ENCODE measurements around the gene LNX2.

LNX2 gene

DNA sequence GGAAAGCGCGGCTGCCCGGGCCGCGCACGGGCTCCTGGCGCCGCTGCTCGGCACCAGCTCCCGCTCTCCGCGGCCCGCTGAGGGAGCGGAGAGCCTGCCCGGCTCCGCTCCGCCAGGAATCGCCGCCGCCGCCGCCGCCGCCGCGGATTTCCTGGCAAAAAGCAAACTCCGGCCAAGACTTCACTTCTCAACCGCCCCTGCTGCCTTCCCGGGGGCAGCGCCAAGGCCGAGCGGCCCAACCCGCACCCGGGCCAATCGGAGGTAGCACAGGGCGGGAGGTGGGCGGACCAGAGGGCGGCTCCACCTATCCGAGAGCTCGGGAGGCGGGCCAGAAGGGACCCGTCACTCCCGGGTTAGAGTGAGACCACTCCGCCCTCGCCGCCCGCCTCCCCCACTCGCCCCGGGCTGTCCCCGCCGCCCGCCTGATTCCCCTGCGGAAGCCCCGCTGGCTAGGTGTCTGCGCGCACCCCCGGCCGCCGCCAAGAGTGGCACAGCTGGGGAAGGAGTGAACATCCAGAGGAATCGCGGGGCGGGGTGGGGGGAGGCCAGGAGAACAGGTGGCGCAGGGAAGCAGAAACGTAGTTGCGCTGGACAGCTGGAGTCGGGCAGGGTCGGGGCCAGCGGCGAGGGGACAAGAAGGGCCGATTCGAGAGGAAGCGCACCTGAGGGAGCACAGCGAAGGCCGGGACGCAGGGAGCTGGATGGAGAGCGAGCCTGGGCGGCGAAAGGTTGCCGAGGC is at the start of gene LNX2:
TSS of gene LNX2 (minus strand) at position 153 of the 739 bp plus-strand sequence. CDS start 38,826 bp downstream, outside the sequence.
- peak; percentile 83 to 92 for DNase-seq

DNA sequence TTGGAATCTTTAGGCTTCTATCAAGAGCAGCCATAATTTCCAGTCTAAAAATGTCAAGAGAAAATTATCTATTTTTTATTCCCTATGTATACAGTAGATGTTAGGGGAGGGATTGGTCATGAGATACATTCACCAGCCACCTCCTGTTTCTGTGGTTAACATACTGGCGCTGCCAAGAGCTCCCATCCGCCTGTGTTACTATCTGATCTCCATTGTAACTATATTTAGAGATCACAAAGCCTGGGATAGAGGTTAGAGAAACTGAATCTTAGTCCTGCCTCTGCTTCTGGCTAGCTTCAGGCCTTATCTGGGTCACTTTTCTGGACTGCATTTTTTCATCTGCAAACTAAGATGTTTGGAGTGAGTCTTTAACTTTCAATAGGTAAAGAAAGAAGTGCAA is 47.6 kb upstream of the LNX2 start:
- DNase-seq, result no peak

DNA sequence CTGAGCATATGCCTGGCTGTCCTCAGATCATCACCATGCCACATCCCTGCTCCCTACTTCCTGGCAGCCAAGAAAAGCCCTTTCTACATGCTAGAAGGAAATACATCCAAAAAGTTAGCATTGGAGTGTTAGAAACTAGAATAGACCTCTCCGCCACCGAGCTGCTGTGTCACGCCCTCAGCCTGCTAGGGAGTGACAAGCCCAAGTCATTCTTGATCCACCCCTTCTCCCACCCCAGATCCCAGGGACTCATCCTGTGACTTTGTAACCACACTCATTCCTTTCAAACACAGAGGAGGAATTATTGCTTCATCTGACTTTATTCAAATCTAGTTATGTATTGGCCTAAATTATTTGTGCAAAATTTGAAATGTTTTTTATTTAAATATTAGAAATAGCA is 46.6 kb upstream of the LNX2 start:
- no peak for DNase-seq

DNA sequence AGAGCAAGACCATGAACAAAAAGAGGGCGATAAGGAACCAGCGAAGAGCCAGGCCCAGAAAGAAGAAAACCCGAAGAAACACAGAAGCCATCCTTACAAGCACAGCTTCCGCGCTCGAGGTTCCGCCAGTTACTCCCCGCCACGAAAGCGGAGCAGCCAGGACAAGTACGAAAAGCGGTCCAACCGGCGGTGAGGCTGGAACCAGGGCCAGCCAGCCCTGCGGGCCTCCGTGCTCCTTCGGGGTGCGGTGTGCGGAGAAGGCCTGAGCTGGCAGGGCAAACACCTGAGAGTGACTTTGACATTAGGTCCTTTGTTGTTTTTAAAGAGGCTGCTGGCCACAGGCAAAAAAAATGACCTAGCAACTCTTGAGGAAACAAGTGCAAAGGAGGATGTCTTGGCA is 45.4 kb upstream of the LNX2 start:
- no peak for DNase-seq

DNA sequence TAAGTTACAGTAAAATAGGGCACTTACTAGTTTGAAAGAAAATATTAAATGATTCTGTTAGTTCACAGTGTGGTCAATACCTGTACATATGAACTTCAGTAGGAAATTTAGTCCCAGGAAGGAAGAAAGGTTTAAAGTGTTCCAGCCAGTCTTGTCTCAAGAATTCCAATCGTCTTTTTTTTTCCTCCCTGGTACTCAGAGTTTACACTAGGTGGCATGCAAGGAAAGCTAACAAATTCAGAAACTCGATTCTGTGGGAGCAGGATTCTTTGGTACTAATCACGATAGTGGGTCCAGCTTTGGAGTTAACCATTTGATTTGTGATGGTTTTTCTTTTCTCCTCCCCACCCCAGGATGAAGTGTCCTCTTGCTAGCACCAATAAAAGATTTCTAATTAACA is 45.0 kb upstream of the LNX2 start:
- DNase-seq, result peak in 1 of 2 experiments; percentile 3

DNA sequence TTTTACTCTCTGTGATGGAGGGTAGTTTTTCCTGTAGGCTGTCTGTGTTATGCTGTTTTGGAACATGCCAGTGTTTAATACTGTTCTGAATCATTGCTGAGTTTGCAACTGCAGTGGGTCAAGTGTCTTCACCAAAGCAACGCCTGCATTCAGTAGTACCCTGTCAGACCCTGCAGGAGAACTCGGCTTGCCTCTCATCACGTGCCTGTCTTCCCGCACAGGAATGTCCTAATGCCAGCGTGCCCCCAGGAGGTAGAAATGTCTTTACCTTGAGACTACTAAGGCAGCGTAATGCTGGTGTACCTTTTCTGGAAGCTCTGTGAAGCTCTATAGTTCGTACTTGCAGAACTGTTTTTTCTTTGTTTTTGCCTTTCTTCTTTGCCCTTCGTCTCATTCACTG is 43.6 kb upstream of the LNX2 start:
- no peak for DNase-seq

DNA sequence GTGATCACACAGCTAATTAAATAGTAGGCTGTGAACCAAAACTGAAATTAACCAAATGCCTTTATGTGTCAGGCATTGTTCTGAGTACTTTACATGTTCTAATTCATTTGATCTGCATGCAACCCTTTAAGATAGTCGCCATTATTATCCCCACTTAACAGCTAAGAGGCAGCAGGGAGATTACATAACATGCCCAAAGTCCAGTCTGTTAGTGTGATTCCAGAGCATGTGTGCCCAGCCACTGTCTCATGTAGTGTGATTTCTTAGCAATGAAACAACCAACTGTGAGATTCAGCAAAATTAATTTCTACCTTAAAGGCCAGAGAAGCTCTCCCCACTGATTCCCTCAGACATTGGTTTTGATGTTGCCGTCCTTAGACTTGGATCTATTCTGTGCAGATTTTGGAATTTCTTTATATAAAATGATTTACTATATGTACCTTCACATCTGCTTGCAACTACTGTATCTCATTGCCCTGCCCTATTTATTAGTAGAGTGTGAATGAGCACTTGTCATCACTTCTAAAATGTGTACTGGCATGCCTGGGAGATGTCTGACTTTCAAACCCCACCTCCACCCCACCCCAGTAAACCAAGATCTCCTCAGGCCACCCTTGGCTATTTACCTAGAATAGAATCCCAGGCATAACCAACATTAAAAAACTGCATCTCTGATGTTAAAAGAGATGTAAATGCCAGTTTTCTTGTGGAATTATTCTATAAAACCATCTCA is 42.6 kb upstream of the LNX2 start:
- DNase-seq, result no peak

DNA sequence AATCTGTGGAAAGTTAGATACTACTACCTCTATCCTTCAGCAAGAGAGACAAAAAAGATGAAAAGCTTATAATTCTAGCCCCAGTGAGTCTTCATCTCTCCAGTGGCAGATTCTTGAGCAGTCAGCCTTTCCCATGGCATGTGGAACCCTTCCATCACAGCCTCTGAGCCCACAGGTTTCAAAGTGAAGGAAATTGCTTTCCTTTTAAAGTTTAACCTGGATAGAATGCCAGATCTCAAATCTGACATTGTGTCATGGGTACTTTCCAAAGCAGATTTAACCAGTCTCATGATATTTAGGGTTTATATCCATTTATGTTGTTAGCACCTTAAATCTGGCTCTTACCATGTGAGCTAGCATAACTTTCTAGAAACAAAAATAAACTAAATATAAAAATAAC is 40.7 kb upstream of the LNX2 start:
- no peak for DNase-seq

DNA sequence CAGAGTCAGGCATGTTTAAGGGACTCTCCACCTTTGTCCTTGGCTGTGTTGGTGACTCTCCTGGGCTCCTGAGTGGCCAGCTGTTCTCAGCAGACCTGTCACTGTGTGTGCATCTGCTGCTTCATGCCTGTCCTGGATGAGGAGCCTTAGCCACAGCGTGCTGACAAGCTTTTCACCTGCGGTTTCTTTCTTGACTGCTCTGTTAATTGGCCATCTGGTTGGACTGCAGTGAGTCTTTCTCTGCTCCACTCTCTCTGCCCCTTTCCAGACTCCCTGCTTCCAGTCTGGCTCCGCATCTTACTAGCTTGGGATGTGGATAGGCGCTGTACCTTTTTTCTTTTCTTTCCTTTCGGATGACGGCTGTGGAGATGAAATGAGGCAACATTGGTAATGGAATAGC is 40.2 kb upstream of the LNX2 start:
- DNase-seq, result no peak

DNA sequence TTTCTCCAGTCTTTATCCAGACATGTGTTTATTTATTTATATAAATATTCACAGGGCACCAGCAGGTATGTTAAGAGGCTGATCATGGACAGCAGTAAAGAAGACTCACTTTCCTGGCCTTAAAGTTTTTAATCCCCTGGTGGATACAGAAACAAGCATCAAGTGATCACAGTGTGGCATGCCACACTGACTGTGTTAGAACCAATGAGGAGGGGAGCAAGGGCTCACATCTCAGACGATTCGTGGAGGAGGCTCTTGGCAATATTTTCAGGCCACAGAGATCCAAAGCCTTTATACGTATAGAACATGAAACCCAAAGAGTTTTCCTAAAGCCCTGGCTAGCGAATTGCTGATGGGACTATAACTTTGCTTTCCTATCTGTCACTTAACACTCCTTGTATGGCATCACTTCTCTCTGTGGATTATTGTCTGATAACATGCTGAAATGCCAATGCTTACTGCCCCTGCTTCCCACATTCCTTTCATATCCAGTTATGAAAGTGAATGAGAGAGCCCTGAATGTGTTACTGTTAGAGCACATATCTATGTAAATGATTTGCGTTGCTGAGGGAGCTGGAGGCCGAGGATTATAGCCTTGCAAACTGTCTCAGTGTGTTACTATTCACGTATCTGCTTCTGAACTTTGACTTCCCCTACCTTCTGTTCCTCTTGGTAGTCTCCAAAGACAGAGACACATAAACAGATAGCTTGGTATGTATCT is 39.0 kb upstream of the LNX2 start:
- no peak for DNase-seq

DNA sequence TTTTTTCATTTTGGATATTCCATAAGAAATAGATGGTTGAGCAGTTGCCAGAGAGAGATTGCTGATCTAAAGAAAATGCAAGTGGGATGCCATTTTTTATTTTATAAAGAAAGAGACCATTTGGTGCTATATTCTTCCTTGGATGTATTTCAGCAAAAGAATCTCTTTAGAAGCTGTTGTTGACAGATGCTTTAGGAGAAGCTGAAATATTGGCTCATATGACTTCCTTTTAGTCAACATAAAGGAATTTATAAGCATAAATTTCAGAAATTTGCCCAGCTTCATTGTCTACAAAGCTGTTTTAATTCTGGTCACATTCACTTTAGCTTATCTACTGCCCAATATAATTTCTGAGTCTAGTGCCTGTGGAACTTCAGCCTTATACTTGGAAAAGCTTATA is 38.2 kb upstream of the LNX2 start:
- peak in 1 of 2 experiments; percentile 11 for DNase-seq

DNA sequence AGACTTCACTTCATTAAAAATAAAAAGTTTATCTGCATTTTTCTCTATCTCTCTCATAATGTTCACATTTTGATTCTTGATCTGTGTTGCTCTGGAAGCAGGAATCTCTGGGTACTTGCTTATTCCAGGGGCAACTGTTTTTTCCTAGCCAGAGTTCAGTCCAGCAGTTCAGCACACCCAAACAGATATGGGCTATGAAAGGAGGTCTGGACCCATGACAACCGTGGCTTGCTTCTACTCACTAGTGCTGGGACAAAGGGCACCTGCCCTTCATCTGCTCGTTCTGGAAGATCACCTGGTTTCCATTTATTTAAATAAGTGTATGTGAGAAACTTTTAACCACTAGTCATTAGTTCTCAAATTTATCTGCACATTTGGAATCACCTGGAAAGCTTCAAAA is 37.4 kb upstream of the LNX2 start:
- DNase-seq, result no peak

DNA sequence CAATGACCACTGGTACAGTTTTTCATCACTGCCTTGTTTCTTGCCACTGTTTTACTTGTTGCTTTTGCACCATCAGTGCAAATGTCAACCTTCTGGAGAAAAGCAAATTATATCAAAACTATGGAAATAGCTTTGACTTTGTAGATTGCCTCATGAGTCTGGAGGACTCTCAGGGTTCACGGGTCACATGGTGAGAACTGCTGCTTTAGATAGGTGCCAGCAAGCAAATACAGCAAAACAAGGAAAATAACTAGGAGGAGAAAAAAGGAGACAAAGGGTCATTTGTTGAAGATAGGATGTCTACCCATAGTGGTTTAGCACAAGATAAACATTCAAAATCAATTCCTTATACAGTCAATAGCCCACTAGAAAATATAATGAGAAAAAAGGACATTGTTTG is 34.5 kb upstream of the LNX2 start:
- no peak for DNase-seq

DNA sequence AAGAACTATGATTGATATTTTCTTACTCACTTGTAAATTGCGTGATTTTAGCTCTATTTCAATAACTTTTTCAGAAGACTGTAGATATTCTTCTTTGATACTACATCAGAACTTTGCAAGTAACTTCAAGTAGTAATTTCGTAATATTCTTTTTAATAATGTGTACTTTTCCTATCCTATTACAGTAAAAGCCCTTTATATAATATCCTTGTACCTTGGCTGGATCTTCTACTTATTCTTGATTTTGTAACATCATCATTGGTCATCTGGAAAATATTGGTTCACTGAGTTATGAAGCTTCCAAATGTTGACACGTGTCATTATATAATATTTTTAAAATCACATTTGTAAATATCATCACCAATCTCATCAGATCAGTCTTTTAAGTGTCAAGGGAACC is 33.7 kb upstream of the LNX2 start:
- no peak for DNase-seq

DNA sequence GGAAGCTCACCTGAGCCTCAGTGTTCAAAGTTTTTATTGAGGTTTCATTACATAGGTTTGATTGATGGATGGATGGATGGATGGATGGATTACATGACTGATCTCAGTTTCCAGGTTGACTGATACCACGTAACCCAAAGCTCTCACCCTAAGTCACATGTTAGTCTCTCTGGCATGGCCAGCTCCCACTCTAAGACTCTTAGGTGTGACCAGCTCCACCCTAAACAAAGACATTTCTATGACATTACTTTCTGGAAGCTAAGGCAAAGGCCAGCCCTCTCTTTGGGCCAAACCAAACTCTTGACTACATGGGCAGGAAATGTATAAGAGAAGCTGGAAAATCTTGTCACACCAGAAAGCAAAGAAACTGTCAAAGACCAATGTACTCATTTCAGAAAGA is 30.0 kb upstream of the LNX2 start:
- no peak for DNase-seq

DNA sequence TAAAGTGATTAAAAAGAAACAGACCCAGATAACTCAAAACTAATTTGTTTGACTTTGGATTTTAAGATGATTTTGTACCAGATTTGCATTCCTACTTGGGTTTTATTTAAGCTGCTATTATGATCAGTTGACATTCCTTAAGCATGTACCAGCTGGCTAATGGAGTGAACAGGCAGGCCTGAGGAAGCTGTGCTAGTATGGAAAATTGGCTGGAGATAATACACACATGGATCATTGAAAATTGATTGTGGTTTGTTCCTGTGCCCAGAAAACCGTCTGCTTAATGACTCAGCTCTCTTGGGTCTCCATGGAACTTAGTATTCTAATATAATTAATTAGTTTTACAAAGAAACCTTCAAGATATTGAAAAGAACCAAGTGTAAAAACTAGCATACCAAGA is 24.0 kb upstream of the LNX2 start:
- DNase-seq, result no peak

DNA sequence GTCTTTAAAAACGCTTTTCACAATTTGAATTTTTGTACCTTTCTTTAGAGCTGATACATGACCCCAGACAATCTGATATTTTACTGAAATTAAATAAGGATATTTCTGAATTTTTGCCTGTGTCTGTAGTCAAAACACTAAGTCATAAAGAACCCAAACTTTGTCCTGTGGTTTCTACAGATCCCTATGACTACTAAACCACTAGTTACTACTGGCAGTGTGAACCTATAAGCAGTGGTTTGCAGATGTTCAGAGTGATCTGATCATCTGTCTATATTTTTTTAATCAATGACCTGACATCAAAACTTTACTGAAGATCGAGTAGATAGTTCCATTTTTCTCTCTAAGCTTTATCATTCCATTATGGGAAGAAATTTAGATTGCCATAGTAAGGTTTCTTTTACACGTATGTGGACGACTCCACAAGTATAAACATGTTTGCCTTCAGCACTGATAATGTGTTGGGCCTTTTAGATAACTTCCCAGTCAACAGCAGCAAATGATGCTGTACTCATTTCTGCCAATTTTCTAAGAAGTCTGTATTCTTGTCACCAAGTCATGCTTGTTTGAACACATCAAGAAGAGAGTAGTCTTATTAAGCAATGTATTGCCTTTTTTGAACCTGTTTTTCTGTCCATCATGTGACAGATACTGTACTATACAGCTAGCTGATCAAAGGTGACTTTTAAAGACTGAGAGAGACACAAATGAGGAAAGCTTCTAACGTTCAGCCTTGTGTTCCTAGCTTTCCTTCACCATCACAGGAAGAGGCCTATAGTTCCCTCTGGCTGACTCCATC is 23.2 kb upstream of the LNX2 start:
- no peak for DNase-seq

DNA sequence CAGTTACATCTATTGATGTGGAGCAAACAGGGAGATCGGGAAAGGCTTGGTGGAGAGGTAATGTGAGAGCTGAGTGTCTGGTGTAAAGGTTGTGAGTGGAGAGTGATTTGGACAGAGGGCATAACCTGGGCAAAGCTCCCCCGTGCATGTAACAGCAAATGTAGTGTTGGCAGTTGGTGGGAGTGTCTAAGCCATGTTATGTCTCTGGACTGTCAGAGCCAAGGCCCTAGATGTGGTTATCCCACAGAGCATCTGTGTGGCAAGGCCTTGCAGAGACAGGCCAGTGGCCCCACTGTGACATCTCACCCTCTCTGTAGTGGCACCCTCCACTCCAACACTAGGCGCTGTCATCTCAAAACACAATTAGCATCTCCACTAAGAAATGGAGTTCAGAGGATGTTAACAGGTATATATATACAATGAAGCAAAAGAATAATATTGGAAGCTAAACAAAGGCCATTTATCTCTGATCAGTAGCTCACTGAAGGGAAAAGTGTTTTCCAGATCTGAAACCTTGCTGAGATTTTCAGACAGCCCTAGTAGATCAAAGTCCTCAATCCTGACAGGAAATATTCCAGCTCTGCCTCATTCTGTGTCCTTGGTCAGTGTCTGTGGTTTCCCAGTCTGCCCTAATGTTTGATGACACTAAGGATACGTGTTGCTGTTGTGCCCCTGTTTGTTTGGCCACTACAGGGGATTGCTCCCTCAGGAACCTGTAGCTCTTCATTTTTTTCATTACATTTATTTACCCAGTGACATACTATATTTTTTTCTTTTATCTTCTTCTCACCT is 21.6 kb upstream of the LNX2 start:
- DNase-seq, result no peak

DNA sequence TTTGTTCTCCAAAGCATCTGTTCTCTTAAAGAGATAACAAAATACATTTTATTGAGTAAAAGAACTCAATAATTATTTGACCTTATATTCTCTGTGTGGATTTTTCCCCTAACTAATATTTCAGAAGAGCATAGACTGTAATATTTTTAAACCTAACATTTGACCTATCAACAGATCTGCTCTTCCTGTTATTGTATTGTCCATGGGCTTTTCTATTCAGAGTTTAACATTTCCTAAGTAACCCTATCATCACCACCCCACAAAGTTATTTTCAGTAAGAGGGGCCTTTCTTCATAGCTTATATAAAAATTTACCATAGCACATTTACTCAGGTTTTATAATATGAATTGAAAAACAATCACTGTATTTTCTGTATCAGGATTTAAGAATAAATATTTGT is 18.9 kb upstream of the LNX2 start:
- no peak for DNase-seq

DNA sequence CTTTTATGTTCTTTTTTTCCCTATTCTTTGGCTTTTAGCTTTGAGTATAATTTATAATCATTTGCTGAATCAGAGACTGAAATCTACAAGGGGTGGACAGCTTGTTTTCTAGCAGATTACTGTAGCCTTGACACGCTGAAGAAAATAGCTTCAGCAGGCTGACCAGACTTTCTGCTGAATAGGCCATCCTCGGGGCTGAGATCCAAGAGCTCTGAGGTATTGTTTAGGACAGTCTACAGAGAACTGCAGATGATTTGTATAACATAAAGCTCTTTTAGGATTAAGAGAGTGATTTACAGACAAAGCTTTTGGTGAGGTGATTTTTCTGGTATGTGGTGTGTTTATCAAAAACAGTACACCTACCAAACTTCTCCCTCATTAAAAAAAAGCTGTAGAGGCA is 18.2 kb upstream of the LNX2 start:
- no peak for DNase-seq

DNA sequence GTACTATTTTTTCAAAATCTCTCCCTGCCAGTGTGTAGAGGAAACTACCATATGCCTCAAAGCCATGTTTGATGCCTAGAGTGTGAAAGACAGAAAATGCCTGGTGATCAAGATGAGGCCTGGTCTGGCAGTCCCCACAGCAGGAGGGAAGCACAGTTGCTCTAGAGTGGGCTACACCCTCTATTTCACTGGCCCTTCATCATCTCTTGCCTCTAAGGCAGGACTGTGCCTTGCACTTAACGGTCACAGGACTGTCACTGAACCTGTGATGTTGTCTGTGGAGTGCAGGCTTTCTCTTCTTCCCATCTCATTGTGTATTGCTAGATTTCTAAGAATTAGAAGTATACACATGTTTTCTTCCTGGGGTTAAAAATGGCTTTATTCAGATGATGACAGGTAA is 17.7 kb upstream of the LNX2 start:
- DNase-seq, result no peak

DNA sequence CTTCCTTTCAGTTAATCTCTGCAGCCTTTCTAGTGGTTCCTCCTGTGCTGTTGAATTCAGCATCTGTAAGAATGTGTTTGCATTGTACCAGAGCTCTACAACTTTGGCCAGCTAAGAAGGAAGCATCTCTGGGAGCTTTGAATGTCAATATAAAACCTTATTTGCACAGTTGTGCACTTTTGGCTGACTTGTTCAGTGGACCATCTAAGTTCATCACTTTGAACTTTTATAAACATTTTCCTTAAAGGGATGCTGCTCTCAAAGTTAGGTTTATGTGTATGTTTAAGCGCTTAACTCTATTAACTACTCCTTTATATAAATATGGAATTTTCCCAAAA is 16.9 kb upstream of the LNX2 start:
- DNase-seq, result no peak

All from SW 1271 (cell line).